Stimulated activated CD4-positive, alpha-beta T cell treated with anti-CD3 and anti-CD28 coated beads, Interleukin-15, amount 100 ng/mL, for 1 hour (primary cell): ENCODE data around the gene NRIP1.

Experiments used
- DNase-seq, 2 donors: peaks; one replicate each; pipeline ENCODE4 v3.0.0-alpha.2; 2020; ENCODE audit warnings: low read depth in 1 of 2, low spot score in 1 of 2

NRIP1 gene

DNA sequence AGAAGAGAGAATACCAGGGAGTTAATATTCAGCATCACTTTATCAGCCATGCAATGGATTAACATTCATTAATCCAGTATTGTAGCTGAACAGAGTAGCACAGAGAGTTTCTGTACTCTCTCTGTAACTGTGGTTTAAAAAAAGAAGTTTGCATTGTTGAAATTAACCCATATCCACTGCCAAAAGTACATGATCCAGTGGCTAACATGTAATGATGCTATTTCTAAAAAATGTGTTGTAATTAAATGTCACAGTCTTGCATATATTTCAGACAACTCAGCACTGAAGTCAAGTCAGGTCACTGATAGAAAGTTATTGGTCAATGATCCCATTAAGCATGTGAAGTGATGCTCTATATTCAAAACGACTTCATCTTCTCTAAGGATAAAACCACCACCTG is 141.3 kb downstream of the NRIP1 start:
- DNase-seq: no peak

DNA sequence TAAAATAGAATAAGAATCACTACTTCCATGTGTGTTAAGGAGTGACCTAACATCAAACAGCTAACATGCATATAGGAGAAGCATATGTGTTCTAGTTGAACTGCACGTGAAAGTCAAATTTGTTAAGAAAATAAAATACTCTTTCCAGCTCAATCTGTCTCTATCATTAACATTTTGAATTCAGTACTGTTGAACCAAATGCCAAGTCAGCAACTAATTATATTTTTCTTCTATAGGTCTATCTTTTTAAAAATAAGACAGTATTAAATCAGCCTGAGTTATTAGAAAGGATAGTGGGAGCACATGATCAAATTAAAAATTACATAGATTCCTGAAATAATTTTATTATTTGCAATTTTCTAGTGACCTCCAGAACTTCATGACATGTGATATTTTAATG is 141.8 kb downstream of the NRIP1 start:
- no peak for DNase-seq

DNA sequence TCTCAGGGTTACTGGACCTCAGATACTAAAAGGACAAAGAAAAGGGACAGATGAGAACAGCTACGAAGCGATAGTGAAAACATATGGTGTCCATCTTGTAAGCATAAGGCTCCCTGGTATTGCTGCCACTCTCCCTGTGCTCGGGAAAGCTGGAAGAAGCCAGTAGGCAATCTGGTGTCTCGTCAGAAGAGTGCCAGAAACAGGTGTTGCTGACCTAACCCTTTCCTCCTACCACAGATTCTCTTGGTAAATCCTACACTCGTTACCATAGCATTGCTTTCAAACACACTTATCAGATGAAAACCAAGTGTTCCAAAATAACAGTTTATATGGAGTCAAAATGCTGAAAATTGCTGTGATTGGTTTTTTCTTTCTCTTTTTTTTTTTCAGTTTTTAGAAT is 146.3 kb downstream of the NRIP1 start:
- DNase-seq: no peak

DNA sequence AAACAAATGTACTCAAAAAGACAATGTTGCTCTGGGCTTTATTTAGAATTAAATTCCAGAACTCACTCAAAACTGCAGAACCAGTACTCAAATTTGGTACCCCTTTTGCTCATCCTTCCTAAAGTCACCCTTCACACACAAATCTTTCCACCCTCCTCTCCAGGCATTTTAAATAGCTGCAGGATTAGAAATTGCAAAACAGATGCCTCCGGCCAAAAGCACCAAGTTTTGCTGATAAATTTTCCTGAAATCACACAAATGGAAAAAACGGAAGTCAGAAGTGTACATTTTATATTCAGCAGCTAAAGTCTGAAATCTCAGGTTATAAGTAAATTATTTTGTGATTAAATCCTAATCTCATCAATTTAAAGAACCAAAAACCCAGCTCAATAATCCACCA is 147.0 kb downstream of the NRIP1 start:
- no peak for DNase-seq

DNA sequence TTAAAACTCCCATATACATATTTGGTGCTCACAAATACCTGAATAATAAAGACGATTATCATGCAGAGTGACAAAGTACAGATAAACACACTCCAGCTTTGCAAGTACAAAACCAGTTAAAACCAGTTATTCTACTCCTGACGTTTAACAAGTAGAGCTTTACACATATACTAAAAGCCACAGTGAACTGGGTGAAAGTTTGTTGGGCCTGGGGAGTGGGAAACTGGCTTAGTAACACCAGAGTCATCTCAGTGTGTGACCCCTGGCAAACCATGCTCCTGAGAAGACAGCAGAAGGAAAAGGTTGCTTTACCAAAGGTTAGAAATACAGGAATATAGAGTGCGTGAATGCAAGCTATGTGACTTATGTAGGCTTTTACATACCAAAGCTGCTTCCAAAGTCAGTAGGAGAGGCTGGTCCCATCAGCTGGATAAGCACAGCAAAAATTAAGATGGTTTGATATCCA is 148.1 kb downstream of the NRIP1 start:
- no peak for DNase-seq

DNA sequence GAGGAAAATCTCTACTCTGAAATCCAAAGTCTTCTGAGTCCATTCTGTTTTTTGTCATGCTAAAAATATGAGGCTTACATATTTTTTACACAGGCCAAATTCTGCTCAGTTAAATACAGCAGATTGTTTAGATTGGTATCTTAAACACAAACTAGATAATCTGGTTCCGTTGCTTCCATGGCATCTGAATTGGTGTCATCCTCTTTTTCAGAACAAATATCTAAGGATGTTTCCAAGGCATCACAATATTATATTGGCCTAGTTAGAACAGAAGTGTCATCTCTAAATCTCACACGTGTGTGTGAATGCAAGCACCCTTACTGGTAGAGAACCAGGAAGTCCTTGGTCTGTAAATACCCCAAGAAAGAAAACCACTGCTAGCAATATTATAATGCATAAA is 151.2 kb downstream of the NRIP1 start:
- DNase-seq: no peak

DNA sequence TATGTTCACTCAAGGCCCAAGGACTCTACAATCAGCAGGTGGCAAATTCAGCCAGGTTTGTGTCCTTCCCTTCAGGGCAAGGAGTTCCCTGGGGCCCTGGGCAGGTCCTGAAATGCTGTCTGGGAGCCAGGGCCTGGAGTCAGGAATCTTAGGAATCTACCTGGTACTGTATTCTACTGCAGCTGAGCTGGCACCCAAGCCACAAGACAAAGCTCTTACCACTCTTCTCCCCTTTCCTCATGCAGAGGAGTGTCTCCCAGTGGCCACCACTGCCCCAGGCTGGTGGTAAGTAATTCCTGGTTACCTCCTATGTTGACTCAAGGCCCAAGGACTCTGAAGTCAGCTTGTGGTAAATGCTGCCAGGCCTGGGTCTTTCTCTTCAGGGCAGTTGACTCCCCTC is 153.4 kb downstream of the NRIP1 start:
- DNase-seq: no peak
